GM12878 (cell line): Measurements from ENCODE around the gene CNGA4. TPM values are rescaled to one million over a fixed set of nuclear protein-coding genes. Genes with fewer than 3 reads are reported as not detected.

Experiments used
- ATAC-seq: fragments of 200-7000 bp; cut with Tn5 transposase; 3 replicates; pipeline ENCODE4 v1.9.1; 2020; ENCODE audit warnings: mild to moderate bottlenecking, moderate library complexity
- BruUV-seq: library from RNA; stranded (reverse); fragments of 400-500 nt; replicated peaks from 2 replicates; lab custom pipeline; 2021; lab: Mats Ljungman, UMichigan
- CTCF ChIA-PET: fragments of 300-600 bp; sonication (Branson Sonifier 250); formaldehyde crosslinking; extraction: SDS; loops from one replicate; lab custom pipeline; 2021; ENCODE audit warnings: inconsistent platforms; lab: Yijun Ruan, JAX
- POLR2A ChIA-PET: fragments of 350-600 bp; formaldehyde crosslinking; extraction: SDS; loops from one replicate; lab custom pipeline; 2021; ENCODE audit warnings: inconsistent platforms; lab: Charles Lee
- RAD21 ChIA-PET: fragments of 300-600 bp; sonication (Branson Sonifier 250); formaldehyde crosslinking; loops from one replicate; lab custom pipeline; 2023; ENCODE audit warnings: antibody characterized with exemption; ENCODE audit not compliant: unreplicated experiment; lab: Charles Lee
- SMC1A ChIA-PET: fragments of 300-600 bp; sonication (Branson Sonifier 250); formaldehyde crosslinking; loops from one replicate; lab custom pipeline; 2023; ENCODE audit not compliant: unreplicated experiment, uncharacterized antibody; lab: Charles Lee
- DNase-seq: peaks from one replicate; pipeline ENCODE4 v3.0.0-alpha.2; 2011; ENCODE audit warnings: low read depth, low spot score
- FAIRE-seq: peaks from 3 replicates; lab custom pipeline; 2011; peaks lifted over from hg19 to GRCh38; lab: Jason Lieb, UNC
- H2AFZ ChIP-seq: 2 replicates; pipeline ENCODE4 v1.6.0; 2011; ENCODE audit warnings: low read depth, low read length, control low read depth; ENCODE audit not compliant: control insufficient read depth
- H3K27ac ChIP-seq: 2 replicates; pipeline ENCODE4 v1.5.1; 2011; ENCODE audit warnings: control low read depth; ENCODE audit not compliant: control insufficient read depth, insufficient read depth
- H3K27me3 ChIP-seq, 2 experiments: replicated peaks in 1 of 2; 2 replicates each; pipeline versions ENCODE4 v1.6.0 to v1.6.1; 2011; ENCODE audit warnings: low read length in 1 of 2; ENCODE audit not compliant: control insufficient read depth in 2 of 2, insufficient read depth in 2 of 2
- H3K36me3 ChIP-seq, 2 experiments: 2 replicates each; pipeline ENCODE4 v1.5.1; 2011; ENCODE audit warnings: low read length in 1 of 2; ENCODE audit not compliant: control insufficient read depth in 2 of 2, insufficient read depth in 2 of 2
- H3K4me1 ChIP-seq: 2 replicates; pipeline ENCODE4 v1.6.1; 2011; ENCODE audit warnings: mild to moderate bottlenecking, low read length, moderate library complexity, mixed read lengths; ENCODE audit not compliant: control insufficient read depth, insufficient read depth
- H3K4me2 ChIP-seq: 2 replicates; pipeline ENCODE4 v1.6.0; 2011; ENCODE audit warnings: control low read depth; ENCODE audit not compliant: control insufficient read depth, insufficient read depth
- H3K4me3 ChIP-seq: fragments of 200-600 bp; sonication (generic); 2 replicates; pipeline ENCODE4 v1.5.1; 2016
- H3K79me2 ChIP-seq: 2 replicates; pipeline ENCODE4 v1.6.0; 2011; ENCODE audit warnings: low read length; ENCODE audit not compliant: control insufficient read depth, insufficient read depth
- H3K9ac ChIP-seq: 2 replicates; pipeline ENCODE4 v1.8.0; 2011; ENCODE audit warnings: low read length, control low read depth, mixed read lengths; ENCODE audit not compliant: control insufficient read depth, insufficient read depth
- H3K9me3 ChIP-seq: replicated peaks from 3 replicates; pipeline ENCODE4 v1.5.1; 2011; ENCODE audit warnings: mild to moderate bottlenecking, low read length; ENCODE audit not compliant: control insufficient read depth, insufficient read depth
- H4K20me1 ChIP-seq: 2 replicates; pipeline ENCODE4 v1.6.0; 2011; ENCODE audit not compliant: control insufficient read depth, insufficient read depth
- BCL11A ChIP-seq: IDR thresholded peaks from 2 replicates; pipeline ENCODE4 v1.6.1; 2011; ENCODE audit warnings: low read depth, low read length
- ESRRA ChIP-seq: IDR thresholded peaks from 2 replicates; pipeline ENCODE4 v1.6.1; 2012; ENCODE audit warnings: mild to moderate bottlenecking, low read length, improper control_type of control experiment
- KDM1A ChIP-seq: fragments of 200-600 bp; sonication (generic); IDR thresholded peaks from 2 replicates; pipeline ENCODE4 v1.6.1; 2016; ENCODE audit warnings: borderline replicate concordance
- RAD21 ChIP-seq: IDR thresholded peaks from 2 replicates; pipeline ENCODE4 v1.6.1; 2011; ENCODE audit warnings: mild to moderate bottlenecking, low read depth, low read length, moderate library complexity; ENCODE audit not compliant: insufficient read depth
- RELA ChIP-seq: fragments of 450-650 bp; IDR thresholded peaks from 2 replicates; pipeline ENCODE4 v1.8.0; 2014; ENCODE audit warnings: borderline replicate concordance; ENCODE audit not compliant: partially characterized antibody
- RUNX3 ChIP-seq: IDR thresholded peaks from 2 replicates; pipeline ENCODE4 v1.6.1; 2012; ENCODE audit warnings: low read length, inconsistent platforms
- SREBF1 ChIP-seq: IDR thresholded peaks from 2 replicates; pipeline ENCODE4 v1.6.1; 2012; ENCODE audit warnings: mild to moderate bottlenecking, low read length
- SREBF2 ChIP-seq: IDR thresholded peaks from 2 replicates; pipeline ENCODE4 v1.6.1; 2012; ENCODE audit warnings: mild to moderate bottlenecking, low read length
- STAT1 ChIP-seq: fragments of 450-650 bp; conservative IDR thresholded peaks from 2 replicates; pipeline ENCODE4 v1.6.1; 2014; ENCODE audit warnings: antibody characterized with exemption, mild to moderate bottlenecking
- TCF3 ChIP-seq: IDR thresholded peaks from 2 replicates; pipeline ENCODE4 v1.6.1; 2012; ENCODE audit warnings: low read depth, mild to moderate bottlenecking, low read length, borderline replicate concordance; ENCODE audit not compliant: insufficient read depth
- YBX1 ChIP-seq: fragments of 450-650 bp; IDR thresholded peaks from 2 replicates; pipeline ENCODE4 v1.6.1; 2016; ENCODE audit warnings: antibody characterized with exemption
- WGBS: methylation state at CpG from one replicate; pipeline ENCODE4 v1.1.6; 2016; ENCODE audit warnings: low lambda C conversion rate; ENCODE audit not compliant: insufficient replicate concordance, insufficient coverage; ENCODE audit errors: missing lambda C conversion rate; 5-methylcytosine and 5-hydroxymethylcytosine counted together
- in situ Hi-C: fragments of 300-500 bp; cut with MboI; formaldehyde crosslinking; loops from 9 replicates; pipeline ENCODE4 v1.14.3; 2018; ENCODE audit warnings: mixed read lengths
- intact Hi-C: fragments of 100-400 bp; cut with micrococcal nuclease; formaldehyde crosslinking; loops from one replicate; pipeline ENCODE4 v1.14.2; 2022; ENCODE audit not compliant: unreplicated experiment
- polyA plus RNA-seq, 11 experiments: library from polyadenylated mRNA; depleted of rRNA in 4 of 11; unstranded in 6 of 11; stranded (reverse) in 5 of 11; fragments of >200 nt; fragmentation: Nextera tagmentation in 4 of 11; fragmentation: Illumina TruSeq in 1 of 11; extraction: Ambion mirVana in 4 of 11; extraction: Trizol in 1 of 11; gene quantifications; 1 replicate in 1 of 11; 2 replicates in 10 of 11; pipeline versions ENCODE4 v1.2.1 to v1.2.3, GENCODE V29; 2011 to 2016; ENCODE audit warnings: inconsistent platforms in 2 of 11, missing spikeins in 2 of 11, low read depth in 1 of 11
- total RNA-seq, 4 experiments: library from RNA; depleted of rRNA in 3 of 4; stranded (reverse); fragments of >200 nt in 3 of 4; fragmentation: Illumina TruSeq in 1 of 4; extraction: Trizol in 1 of 4; gene quantifications; 2 replicates each; pipeline versions ENCODE4 v1.2.1 to v1.2.3, GENCODE V29; 2013 to 2021

Gene CNGA4
- total and polyA plus RNA-seq, 10 of the 15 experiments (the other 5 are each of a cell fraction or from before 2014, with no cell fraction given), result 0.05 to 0.26 (median 0.07) TPM; not detected in 5

- no peak overlapping the region for H2AFZ ChIP-seq
- SMC1A ChIA-PET, result no interaction called here
- H3K4me1 ChIP-seq, result no peaks in the 10 kb centered on the region
- WGBS, result 97% methylated on average over 9 of the region's 9 CpGs
- no peaks in the 10 kb centered on the region for H4K20me1 ChIP-seq
- no peaks in the 10 kb centered on the region for H3K9me3 ChIP-seq
- FAIRE-seq, result no peak
- no peak overlapping the region for H3K27ac ChIP-seq
- TF ChIP-seq YBX1 (no peak), STAT1 (no peak), ESRRA (no peak), TCF3 (no peak), KDM1A (no peak), RELA (no peak), BCL11A (no peak), SREBF2 (no peak), RUNX3 (no peak), RAD21 (no peak), SREBF1 (no peak)
- TF ChIP-seq, all 136 proteins: peak for 0
- no peak for DNase-seq
- H3K4me3 ChIP-seq, result no peak overlapping the region
- H3K36me3 ChIP-seq, result peaks cover 5 to 8% of the 10 kb centered on the region in 2 experiments
- ChIA-PET CTCF (no interaction called here), RAD21 (no interaction called here), POLR2A (no interaction called here)
- intact Hi-C loops, result no loop called here
- H3K9ac ChIP-seq, result no peak overlapping the region
- H3K27me3 ChIP-seq, result no peaks in the 10 kb centered on the region
- H3K4me2 ChIP-seq, result no peak overlapping the region
- no TSS peak for BruUV-seq
- no peaks in the 10 kb centered on the region for H3K79me2 ChIP-seq
- in situ Hi-C loops, result no loop called here
- ATAC-seq, result no peak
Measured at GRCh38 chr11:6210274-6210955, 28.5 kb upstream of the CNGA4 start.
